ENCODE measurements around the gene TTC3.

The TTC3 gene

DNA sequence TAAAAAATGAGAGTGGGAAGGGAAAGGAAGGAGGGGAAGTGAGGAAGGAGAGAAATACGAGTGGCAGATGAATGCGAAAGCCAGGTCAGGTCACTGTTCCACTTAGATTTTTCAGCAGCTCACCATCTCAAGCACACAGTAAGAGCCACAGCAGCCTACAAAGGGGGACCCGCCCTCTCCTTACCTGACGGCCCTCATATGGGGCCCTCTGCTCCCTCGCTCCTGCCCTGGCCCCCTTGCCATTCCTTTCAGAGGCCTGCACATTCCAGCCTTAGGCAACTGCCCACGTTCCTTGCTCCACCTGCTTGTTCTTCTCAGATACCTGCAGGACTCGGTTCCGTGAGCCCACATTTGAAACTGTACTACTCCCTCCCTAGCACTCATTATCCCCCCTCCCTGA, 172.1 kb downstream of the TTC3 start:
- in situ Hi-C loops (cut with MboI; ENCODE audit: low sequenced_read_pairs, unreplicated experiment), result no loop called here
- DNase-seq (ENCODE audit: low spot score), result no peak
- TF ChIP-seq, protein P1, sequence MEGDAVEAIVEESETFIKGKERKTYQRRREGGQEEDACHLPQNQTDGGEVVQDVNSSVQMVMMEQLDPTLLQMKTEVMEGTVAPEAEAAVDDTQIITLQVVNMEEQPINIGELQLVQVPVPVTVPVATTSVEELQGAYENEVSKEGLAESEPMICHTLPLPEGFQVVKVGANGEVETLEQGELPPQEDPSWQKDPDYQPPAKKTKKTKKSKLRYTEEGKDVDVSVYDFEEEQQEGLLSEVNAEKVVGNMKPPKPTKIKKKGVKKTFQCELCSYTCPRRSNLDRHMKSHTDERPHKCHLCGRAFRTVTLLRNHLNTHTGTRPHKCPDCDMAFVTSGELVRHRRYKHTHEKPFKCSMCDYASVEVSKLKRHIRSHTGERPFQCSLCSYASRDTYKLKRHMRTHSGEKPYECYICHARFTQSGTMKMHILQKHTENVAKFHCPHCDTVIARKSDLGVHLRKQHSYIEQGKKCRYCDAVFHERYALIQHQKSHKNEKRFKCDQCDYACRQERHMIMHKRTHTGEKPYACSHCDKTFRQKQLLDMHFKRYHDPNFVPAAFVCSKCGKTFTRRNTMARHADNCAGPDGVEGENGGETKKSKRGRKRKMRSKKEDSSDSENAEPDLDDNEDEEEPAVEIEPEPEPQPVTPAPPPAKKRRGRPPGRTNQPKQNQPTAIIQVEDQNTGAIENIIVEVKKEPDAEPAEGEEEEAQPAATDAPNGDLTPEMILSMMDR (IDR thresholded peaks at IDR 0.05; ENCODE audit: borderline replicate concordance, control extremely low read depth, extremely low read depth, insufficient read depth, missing control alignments), result no peak

GRCh38 chr21:37248298-37248697, 175.2 kb downstream of the TTC3 start:
- in situ Hi-C loops (cut with MboI; ENCODE audit: low sequenced_read_pairs, unreplicated experiment), result no loop called here
- TF ChIP-seq, protein P1 (IDR thresholded peaks at IDR 0.05; ENCODE audit: borderline replicate concordance, control extremely low read depth, extremely low read depth, insufficient read depth, missing control alignments), result no peak
- DNase-seq (ENCODE audit: low spot score), result no peak

- in situ Hi-C loops (cut with MboI; ENCODE audit: low sequenced_read_pairs, unreplicated experiment), result no loop called here
- no peak for DNase-seq (ENCODE audit: low spot score)
- TF ChIP-seq, protein P1 (IDR thresholded peaks at IDR 0.05; ENCODE audit: borderline replicate concordance, control extremely low read depth, extremely low read depth, insufficient read depth, missing control alignments), result no peak
Observed at GRCh38 chr21:37249112-37249904, 176.3 kb downstream of the TTC3 start.

GRCh38 chr21:37251294-37251634, 178.2 kb downstream of the TTC3 start:
- no peak for DNase-seq (ENCODE audit: low spot score)
- TF ChIP-seq, protein P1 (IDR thresholded peaks at IDR 0.05; ENCODE audit: borderline replicate concordance, control extremely low read depth, extremely low read depth, insufficient read depth, missing control alignments), result no peak
- in situ Hi-C loops (cut with MboI; ENCODE audit: low sequenced_read_pairs, unreplicated experiment), result no loop called here
